HUES6 (cell line): ENCODE results near the gene HDAC5.
"Not testable (repeated sequence)": the region's sequence is repeated elsewhere in the genome, so short reads cannot be mapped to it uniquely, and the experiment has no call there.

Experiments
- H3K27ac ChIP-seq: 2 replicates; pipeline ENCODE4 v1.7.0; 2013; ENCODE audit warnings: low read depth, mild to moderate bottlenecking, low read length, inconsistent platforms
- H3K27me3 ChIP-seq: 2 replicates; pipeline ENCODE4 v1.6.1; 2013; ENCODE audit warnings: low read length; ENCODE audit not compliant: control insufficient read depth, insufficient read depth
- H3K36me3 ChIP-seq: 2 replicates; pipeline ENCODE4 v1.6.1; 2013; ENCODE audit warnings: low read length; ENCODE audit not compliant: control insufficient read depth, insufficient read depth
- H3K4me1 ChIP-seq: 2 replicates; pipeline ENCODE4 v1.6.1; 2013; ENCODE audit warnings: low read length; ENCODE audit not compliant: control insufficient read depth, insufficient read depth
- H3K4me3 ChIP-seq: 2 replicates; pipeline ENCODE4 v1.5.1; 2013; ENCODE audit warnings: low read depth, low read length
- H3K9ac ChIP-seq: one replicate; pipeline ENCODE4 v1.6.1; 2013; ENCODE audit warnings: mild to moderate bottlenecking, low read length
- H3K9me3 ChIP-seq: 2 replicates; pipeline ENCODE4 v1.6.1; 2013; ENCODE audit warnings: low read depth, low read length; ENCODE audit not compliant: control insufficient read depth, insufficient read depth

HDAC5 gene

GRCh38 chr17:44034688-44035087 is 88.8 kb downstream of the HDAC5 start:
- not testable (repeated sequence) for H3K27ac ChIP-seq, H3K9me3 ChIP-seq, H3K9ac ChIP-seq, H3K4me3 ChIP-seq, H3K27me3 ChIP-seq, H3K4me1 ChIP-seq
- H3K36me3 ChIP-seq: peaks cover 76% of the 10 kb centered on the region

- Histone ChIP-seq H3K27me3 (no peaks in the 10 kb centered on the region), H3K4me3 (no peak overlapping the region), H3K9me3 (no peaks in the 10 kb centered on the region), H3K9ac (no peak overlapping the region), H3K4me1 (no peaks in the 10 kb centered on the region), H3K27ac (no peak overlapping the region), H3K36me3 (peaks cover 79% of the 10 kb centered on the region)
Measured at GRCh38 chr17:44033861-44034408, 89.5 kb downstream of the HDAC5 start.

GRCh38 chr17:44030482-44030881 is 93.0 kb downstream of the HDAC5 start:
- H3K4me1 ChIP-seq: no peaks in the 10 kb centered on the region
- no peaks in the 10 kb centered on the region for H3K27me3 ChIP-seq
- no peak overlapping the region for H3K9ac ChIP-seq
- H3K9me3 ChIP-seq: no peaks in the 10 kb centered on the region
- H3K4me3 ChIP-seq: no peak overlapping the region
- peaks cover 62% of the 10 kb centered on the region for H3K36me3 ChIP-seq
- H3K27ac ChIP-seq: no peak overlapping the region

- Histone ChIP-seq H3K36me3 (peaks cover 69% of the 10 kb centered on the region), H3K4me3 (no peak overlapping the region), H3K27me3 (no peaks in the 10 kb centered on the region), H3K9me3 (no peaks in the 10 kb centered on the region), H3K27ac (no peak overlapping the region), H3K4me1 (no peaks in the 10 kb centered on the region), H3K9ac (no peak overlapping the region)
Measured at GRCh38 chr17:44029736-44030135, 93.7 kb downstream of the HDAC5 start.
